Stomach (tissue), 4 donors: ENCODE results near the gene IGFALS.

ENCODE experiments used
- EP300 ChIP-seq: sonication (generic); formaldehyde crosslinking; IDR thresholded peaks from one replicate; pipeline ENCODE4 v1.6.1; 2017; ENCODE audit warnings: antibody characterized with exemption
- POLR2A ChIP-seq, 4 donors: fragments of 450-650 bp; IDR thresholded peaks; one replicate each; pipeline ENCODE4 v1.6.1; 2016; ENCODE audit warnings: antibody characterized with exemption in 4 of 4, control low read depth in 2 of 4, mild to moderate bottlenecking in 1 of 4, moderate library complexity in 1 of 4
- POLR2AphosphoS5 ChIP-seq, 3 donors: sonication (generic); formaldehyde crosslinking; IDR thresholded peaks; one replicate each; pipeline ENCODE4 v1.6.1; 2016; ENCODE audit warnings: antibody characterized with exemption in 3 of 3
- TF ChIP-seq, protein P1 (sequence below), 7 experiments: fragments of 450-650 bp in 4 of 7; fragments of 200-600 bp in 3 of 7; sonication (generic) in 3 of 7; IDR thresholded peaks; one replicate each; pipeline ENCODE4 v1.5.1; 2016 to 2019; ENCODE audit warnings: antibody characterized with exemption in 7 of 7, control low read depth in 2 of 7, mild to moderate bottlenecking in 1 of 7

DNA sequence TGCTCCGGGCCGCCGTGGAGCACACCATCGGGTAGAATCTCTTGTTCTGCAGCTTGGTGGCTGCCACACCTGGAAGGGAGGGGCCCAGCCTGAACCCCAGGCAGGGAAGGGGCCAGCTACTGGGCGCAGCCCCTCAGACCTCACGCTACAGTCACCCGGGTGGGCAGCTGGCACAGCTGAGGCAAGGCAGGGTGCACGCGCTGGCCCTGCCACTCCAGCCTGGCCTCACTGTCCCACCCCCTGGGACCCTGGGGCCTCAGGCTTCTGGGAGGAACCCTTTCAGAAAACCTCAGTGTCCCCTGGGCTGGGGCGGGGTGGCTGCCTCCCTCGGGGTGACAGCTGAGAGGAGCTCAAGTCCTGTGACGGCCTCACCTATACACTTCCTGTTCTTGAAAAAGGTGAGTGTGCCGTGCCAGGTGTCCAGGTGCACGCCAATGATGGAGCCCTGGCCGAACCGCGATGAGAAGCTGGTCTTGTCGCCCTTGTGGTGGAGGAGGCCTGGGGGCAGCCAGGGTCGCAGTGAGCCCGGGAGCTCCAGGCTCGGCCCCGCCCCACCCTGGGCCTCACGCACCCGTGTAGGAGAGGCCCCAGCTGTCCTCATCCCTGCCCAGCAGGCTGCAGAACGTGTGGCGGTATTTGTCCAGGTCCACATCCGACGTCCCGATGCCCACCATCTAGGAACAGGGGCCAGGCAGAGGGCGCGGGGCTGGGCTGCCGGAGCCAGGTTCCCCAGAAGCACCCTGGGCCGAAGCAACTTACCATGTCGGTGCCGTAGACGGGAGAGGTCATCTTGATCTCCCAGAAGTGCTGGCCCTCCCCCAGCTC, 15.9 kb downstream of the IGFALS start:
- TF ChIP-seq, protein P1, sequence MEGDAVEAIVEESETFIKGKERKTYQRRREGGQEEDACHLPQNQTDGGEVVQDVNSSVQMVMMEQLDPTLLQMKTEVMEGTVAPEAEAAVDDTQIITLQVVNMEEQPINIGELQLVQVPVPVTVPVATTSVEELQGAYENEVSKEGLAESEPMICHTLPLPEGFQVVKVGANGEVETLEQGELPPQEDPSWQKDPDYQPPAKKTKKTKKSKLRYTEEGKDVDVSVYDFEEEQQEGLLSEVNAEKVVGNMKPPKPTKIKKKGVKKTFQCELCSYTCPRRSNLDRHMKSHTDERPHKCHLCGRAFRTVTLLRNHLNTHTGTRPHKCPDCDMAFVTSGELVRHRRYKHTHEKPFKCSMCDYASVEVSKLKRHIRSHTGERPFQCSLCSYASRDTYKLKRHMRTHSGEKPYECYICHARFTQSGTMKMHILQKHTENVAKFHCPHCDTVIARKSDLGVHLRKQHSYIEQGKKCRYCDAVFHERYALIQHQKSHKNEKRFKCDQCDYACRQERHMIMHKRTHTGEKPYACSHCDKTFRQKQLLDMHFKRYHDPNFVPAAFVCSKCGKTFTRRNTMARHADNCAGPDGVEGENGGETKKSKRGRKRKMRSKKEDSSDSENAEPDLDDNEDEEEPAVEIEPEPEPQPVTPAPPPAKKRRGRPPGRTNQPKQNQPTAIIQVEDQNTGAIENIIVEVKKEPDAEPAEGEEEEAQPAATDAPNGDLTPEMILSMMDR (IDR thresholded peaks at IDR 0.05), result no peak
- TF ChIP-seq POLR2A (IDR thresholded peaks at IDR 0.05) (no peak), POLR2AphosphoS5 (IDR thresholded peaks at IDR 0.05) (no peak), EP300 (no peak)
